KMS-11 (cell line): ENCODE data around the gene STK24.

ENCODE experiments used
- H2AFZ ChIP-seq: fragments of 200-600 bp; sonication (generic); 2 replicates; pipeline ENCODE4 v1.6.1; 2016; ENCODE audit warnings: antibody characterized with exemption, mixed run types, low read depth
- H3K27ac ChIP-seq: fragments of 200-600 bp; sonication (generic); 2 replicates; pipeline ENCODE4 v1.6.1; 2016; ENCODE audit warnings: mild to moderate bottlenecking, mixed run types
- H3K27me3 ChIP-seq: fragments of 200-600 bp; sonication (generic); 2 replicates; pipeline ENCODE4 v1.6.1; 2017; ENCODE audit warnings: mild to moderate bottlenecking, low read depth, mixed run types, moderate library complexity; ENCODE audit not compliant: insufficient read depth
- H3K36me3 ChIP-seq: fragments of 200-600 bp; sonication (generic); 2 replicates; pipeline ENCODE4 v1.6.1; 2017; ENCODE audit warnings: mild to moderate bottlenecking, mixed run types; ENCODE audit not compliant: insufficient read depth
- H3K4me1 ChIP-seq: fragments of 200-600 bp; sonication (generic); 2 replicates; pipeline ENCODE4 v1.6.1; 2016; ENCODE audit warnings: mild to moderate bottlenecking, low read depth, mixed run types; ENCODE audit not compliant: poor library complexity, severe bottlenecking
- H3K4me2 ChIP-seq: fragments of 200-600 bp; sonication (generic); 2 replicates; pipeline ENCODE4 v1.7.0; 2016; ENCODE audit warnings: mild to moderate bottlenecking, mixed run types
- H3K4me3 ChIP-seq: fragments of 200-600 bp; sonication (generic); IDR thresholded peaks from 2 replicates; pipeline ENCODE4 v1.6.1; 2017; ENCODE audit warnings: low read depth, low read length, mixed read lengths; ENCODE audit not compliant: insufficient read depth
- H3K79me2 ChIP-seq: fragments of 200-600 bp; sonication (generic); 2 replicates; pipeline ENCODE4 v1.6.1; 2016; ENCODE audit warnings: low read depth, mixed run types; ENCODE audit not compliant: insufficient read depth
- H3K9ac ChIP-seq: fragments of 200-600 bp; sonication (generic); 2 replicates; pipeline ENCODE4 v1.6.1; 2016; ENCODE audit warnings: mild to moderate bottlenecking, mixed run types
- H4K20me1 ChIP-seq: fragments of 200-600 bp; sonication (generic); 2 replicates; pipeline ENCODE4 v1.6.1; 2016; ENCODE audit warnings: mild to moderate bottlenecking, mixed run types; ENCODE audit not compliant: insufficient read depth
- CTCF ChIP-seq: fragments of 200-600 bp; sonication (generic); conservative IDR thresholded peaks from 2 replicates; pipeline ENCODE4 v1.6.1; 2017; ENCODE audit warnings: low read depth, mild to moderate bottlenecking, antibody characterized with exemption, low read length, moderate library complexity, mixed read lengths

Gene STK24

GRCh38 chr13:98576200-98576945 lies 534 bp downstream of the STK24 start:
- peaks cover 50% of the 10 kb centered on the region for H3K79me2 ChIP-seq

GRCh38 chr13:98575904-98576199 lies 1.1 kb downstream of the STK24 start:
- H3K79me2 ChIP-seq, result peaks cover 53% of the 10 kb centered on the region
- H3K9ac ChIP-seq, result peak overlapping the region; percentile 69
- peak overlapping the region; percentile 55 for H3K27ac ChIP-seq
- H3K4me2 ChIP-seq, result peak overlapping the region; percentile 89
- no peak for TF ChIP-seq CTCF
- no peaks in the 10 kb centered on the region for H3K36me3 ChIP-seq
- H3K4me1 ChIP-seq, result peaks cover 40% of the 10 kb centered on the region
- H3K4me3 ChIP-seq, result no peak overlapping the region
- H2AFZ ChIP-seq, result no peak overlapping the region
- no peaks in the 10 kb centered on the region for H3K27me3 ChIP-seq
- H4K20me1 ChIP-seq, result 0 out of 2 replicates have a peak, but pooled peaks cover 9% of the 10 kb centered on the region

More at GRCh38 chr13:98576200-98576945, 534 bp downstream of the STK24 start:
- Histone ChIP-seq H3K9ac (peak overlapping the region; percentile 69), H3K4me3 (no peak overlapping the region), H3K4me1 (peaks cover 38% of the 10 kb centered on the region), H3K27ac (peak overlapping the region; percentile 55), H3K36me3 (no peaks in the 10 kb centered on the region), H3K4me2 (peak overlapping the region; percentile 89), H3K27me3 (no peaks in the 10 kb centered on the region), H2AFZ (no peak overlapping the region), H4K20me1 (0 out of 2 replicates have a peak, but pooled peaks cover 9% of the 10 kb centered on the region)
- no peak for TF ChIP-seq CTCF

- H3K4me2 ChIP-seq, result peak overlapping the region; percentile 89
- H3K36me3 ChIP-seq, result no peaks in the 10 kb centered on the region
- peak overlapping the region; percentile 69 for H3K9ac ChIP-seq
- peaks cover 59% of the 10 kb centered on the region for H3K79me2 ChIP-seq
- H3K4me3 ChIP-seq, result no peak overlapping the region
- H4K20me1 ChIP-seq, result peaks cover 13% of the 10 kb centered on the region; the same call in 1 of the 2 replicates
- no peak for TF ChIP-seq CTCF
- no peaks in the 10 kb centered on the region for H3K27me3 ChIP-seq
- H3K4me1 ChIP-seq, result peaks cover 46% of the 10 kb centered on the region
- H2AFZ ChIP-seq, result no peak overlapping the region
- peak overlapping the region; percentile 55 for H3K27ac ChIP-seq
Measured at GRCh38 chr13:98575009-98575903, 1.7 kb downstream of the STK24 start.

GRCh38 chr13:98571955-98572662 lies 4.8 kb downstream of the STK24 start:
- Histone ChIP-seq H3K27me3 (no peaks in the 10 kb centered on the region), H3K4me2 (peak overlapping the region; percentile 64), H3K79me2 (peaks cover 90% of the 10 kb centered on the region), H3K36me3 (no peaks in the 10 kb centered on the region), H3K9ac (peak overlapping the region; percentile 12; the same call in 1 of the 2 replicates), H4K20me1 (peaks cover 16% of the 10 kb centered on the region; the same call in 1 of the 2 replicates), H3K4me3 (no peak overlapping the region), H2AFZ (no peak overlapping the region), H3K4me1 (peaks cover 62% of the 10 kb centered on the region), H3K27ac (peak overlapping the region; percentile 68)
- TF ChIP-seq CTCF, result no peak
